Thyroid gland (tissue), 4 donors: Measurements from ENCODE around the gene BICDL2. TPM values are rescaled to one million over a fixed set of nuclear protein-coding genes. Genes with fewer than 3 reads are reported as not detected.

Experiments used
- DNase-seq, 2 donors: peaks; one replicate each; pipeline ENCODE4 v3.0.0-alpha.2; 2019
- H3K27ac ChIP-seq, 3 donors: fragments of 200-600 bp; sonication (generic); 1 replicate in 2 of 3; 2 replicates in 1 of 3; pipeline ENCODE4 v1.5.1; 2016 to 2019; ENCODE audit warnings: mild to moderate bottlenecking in 1 of 3, moderate library complexity in 1 of 3
- H3K27me3 ChIP-seq: fragments of 200-600 bp; sonication (generic); one replicate; pipeline ENCODE4 v1.5.1; 2019
- H3K36me3 ChIP-seq, 2 donors: fragments of 200-600 bp; sonication (generic); one replicate each; pipeline ENCODE4 v1.5.1; 2016 to 2019
- H3K4me1 ChIP-seq, 2 donors: fragments of 200-600 bp; sonication (generic); one replicate each; pipeline ENCODE4 v1.5.1; 2017 to 2019
- H3K4me3 ChIP-seq, 3 donors: fragments of 200-600 bp; sonication (generic); replicated peaks in 1 of 3; 1 replicate in 2 of 3; 2 replicates in 1 of 3; pipeline ENCODE4 v1.5.1; 2016; ENCODE audit warnings: mild to moderate bottlenecking in 1 of 3
- H3K9me3 ChIP-seq: fragments of 200-600 bp; sonication (generic); one replicate; pipeline ENCODE4 v1.5.1; 2017
- CTCF ChIP-seq, 6 experiments: fragments of 200-600 bp in 3 of 6; fragments of 450-650 bp in 3 of 6; sonication (generic) in 3 of 6; IDR thresholded peaks; one replicate each; pipeline ENCODE4 v1.5.1; 2016 to 2019; ENCODE audit warnings: antibody characterized with exemption in 6 of 6, mild to moderate bottlenecking in 2 of 6, inconsistent platforms in 1 of 6, moderate library complexity in 1 of 6
- POLR2A ChIP-seq, 2 donors: fragments of 450-650 bp; IDR thresholded peaks; one replicate each; pipeline ENCODE4 v1.6.1; 2017; ENCODE audit warnings: antibody characterized with exemption in 2 of 2, mild to moderate bottlenecking in 2 of 2, moderate library complexity in 1 of 2
- WGBS, 2 donors: methylation state at CpG; one replicate each; pipeline ENCODE4 v1.1.5; 2017; 5-methylcytosine and 5-hydroxymethylcytosine counted together
- intact Hi-C: fragments of 100-400 bp; cut with DNase I; formaldehyde crosslinking; loops from one replicate; pipeline ENCODE4 v1.15.1; 2023
- small RNA-seq: library from RNA; depleted of rRNA; stranded (forward); fragments of <200 nt; gene quantifications from one replicate; pipeline ENCODE3, GENCODE V24; 2016
- total RNA-seq, 4 donors: library from RNA; depleted of rRNA; stranded (reverse); fragments of >200 nt; gene quantifications; one replicate each; pipeline ENCODE4 v1.2.3, GENCODE V29; 2016

The BICDL2 gene
- total RNA-seq, 4 donors from 2014 or later, result 7.3 to 17.8 (median 14.6) TPM

- H3K4me3 ChIP-seq, result peak overlapping the region in 1 of 3 donors; percentile 61
- WGBS, 2 donors, result 12 to 13% methylated on average over 19 to 26 of the region's 43 CpGs
- no peak overlapping the region for H3K27ac ChIP-seq
- DNase-seq, result no peak
- intact Hi-C loops, result no loop called here
- H3K4me1 ChIP-seq, result peaks cover 8 to 19% of the 10 kb centered on the region in 2 donors
- no peaks in the 10 kb centered on the region for H3K36me3 ChIP-seq
- H3K27me3 ChIP-seq, result no peaks in the 10 kb centered on the region
- no peaks in the 10 kb centered on the region for H3K9me3 ChIP-seq
- TF ChIP-seq POLR2A (IDR thresholded peaks at IDR 0.05), result no peak
- TF ChIP-seq CTCF (IDR thresholded peaks at IDR 0.05), result no peak
Observed at GRCh38 chr16:2979669-2980226, 57.0 kb downstream of the BICDL2 start.

Small RNAs within 50 kb of the gene (small RNA-seq; reads per million reads assigned to genes)
- gene LINC00514, result not detected
- not detected for gene RNU1-22P

Other genes starting within 250 kb of the BICDL2 start
- not detected for gene PRSS33, start 249.4 kb downstream of the BICDL2 start, total RNA-seq
- not detected for gene PRSS41, start 238.5 kb downstream of the BICDL2 start, total RNA-seq
- under 1 TPM in 1 of 4 donors, not detected in 3; 0.56 TPM for gene PRSS21, start 219.7 kb downstream of the BICDL2 start, total RNA-seq
- not detected for gene ZG16B, start 206.6 kb downstream of the BICDL2 start, total RNA-seq
- gene PRSS22, start 178.8 kb downstream of the BICDL2 start, total RNA-seq, result 1 to 10 TPM; 1.2 to 7.7 (median 4.6) TPM
- 10 to 100 TPM; 58.4 to 89.3 (median 73.8) TPM for gene FLYWCH2, start 153.7 kb downstream of the BICDL2 start, total RNA-seq
- 10 to 100 TPM; 31.3 to 49.8 (median 41.5) TPM for gene FLYWCH1, start 125.0 kb downstream of the BICDL2 start, total RNA-seq
- not detected for gene KREMEN2, start 72.7 kb downstream of the BICDL2 start, total RNA-seq
- 1 to 10 TPM; 2.8 to 5.6 (median 3.3) TPM for gene PAQR4, start 67.6 kb downstream of the BICDL2 start, total RNA-seq
- under 1 TPM in 2 of 4 donors, not detected in 2; 0.81 to 0.88 TPM for gene PKMYT1, start 56.5 kb downstream of the BICDL2 start, total RNA-seq
- gene CLDN9, start 24.0 kb downstream of the BICDL2 start, total RNA-seq, result under 1 TPM in 1 of 4 donors, not detected in 3; 0.33 TPM
- gene CLDN6, start 18.8 kb downstream of the BICDL2 start, total RNA-seq, result not detected
- gene TNFRSF12A, start 16.6 kb downstream of the BICDL2 start, total RNA-seq, result 100 to 1,000 TPM in 1 of 4 donors, 10 to 100 TPM in 3; 47.9 to 110 (median 67.0) TPM
- gene HCFC1R1, start 13.0 kb downstream of the BICDL2 start, total RNA-seq, result 10 to 100 TPM; 10.1 to 51.7 (median 29.7) TPM
- 10 to 100 TPM; 16.5 to 19.1 (median 17.6) TPM for gene THOC6, start 12.9 kb downstream of the BICDL2 start, total RNA-seq
- 1 to 10 TPM in 1 of 4 donors, under 1 TPM in 3; 0.49 to 1.6 (median 0.70) TPM for gene MMP25, start 9.6 kb upstream of the BICDL2 start, total RNA-seq
- gene IL32, start 28.7 kb upstream of the BICDL2 start, total RNA-seq, result 10 to 100 TPM; 24.0 to 53.6 (median 28.9) TPM
- gene ZSCAN10, start 62.4 kb upstream of the BICDL2 start, total RNA-seq, result not detected
- gene ZNF205, start 75.6 kb upstream of the BICDL2 start, total RNA-seq, result 10 to 100 TPM; 18.5 to 28.9 (median 19.6) TPM
- gene ZNF213, start 98.1 kb upstream of the BICDL2 start, total RNA-seq, result 10 to 100 TPM in 1 of 4 donors, 1 to 10 TPM in 3; 5.2 to 10.2 (median 8.7) TPM
- gene OR1F1, start 151.3 kb upstream of the BICDL2 start, total RNA-seq, result not detected
- 10 to 100 TPM in 2 of 4 donors, 1 to 10 TPM in 2; 6.4 to 10.8 (median 9.4) TPM for gene ZNF200, start 198.2 kb upstream of the BICDL2 start, total RNA-seq
- gene MEFV, start 219.7 kb upstream of the BICDL2 start, total RNA-seq, result 1 to 10 TPM in 1 of 4 donors, under 1 TPM in 3; 0.22 to 2.2 (median 0.54) TPM
- 10 to 100 TPM; 44.6 to 62.2 (median 60.6) TPM for gene ZNF263, start 246.5 kb upstream of the BICDL2 start, total RNA-seq